Activated CD4-positive, alpha-beta T cell treated with anti-CD3 and anti-CD28 coated beads, Interleukin-2, amount 10 ng/mL, durations not matched to agents 24 days and 14 days (primary cell): Measurements from ENCODE around the gene SP100. TPM values are rescaled to one million over a fixed set of nuclear protein-coding genes. Genes with fewer than 3 reads are reported as not detected.

Experiments
- DNase-seq: peaks from one replicate; pipeline ENCODE4 v3.0.0; 2022
- H3K27ac Mint-ChIP-seq: one replicate; pipeline ENCODE4 v1.8.0; 2022; ENCODE audit warnings: mild to moderate bottlenecking, mixed read lengths
- H3K27me3 Mint-ChIP-seq: one replicate; pipeline ENCODE4 v1.8.0; 2022; ENCODE audit warnings: mixed read lengths
- H3K36me3 Mint-ChIP-seq: one replicate; pipeline ENCODE4 v1.8.0; 2022; ENCODE audit warnings: low read depth, mild to moderate bottlenecking, mixed read lengths
- H3K4me1 Mint-ChIP-seq: one replicate; pipeline ENCODE4 v1.8.0; 2021; ENCODE audit warnings: mixed read lengths
- H3K4me3 Mint-ChIP-seq: one replicate; pipeline ENCODE4 v1.8.0; 2022; ENCODE audit warnings: mild to moderate bottlenecking, moderate library complexity, mixed read lengths
- H3K9me3 Mint-ChIP-seq: one replicate; pipeline ENCODE4 v1.8.0; 2021; ENCODE audit warnings: mixed read lengths
- intact Hi-C: fragments of 100-400 bp; cut with micrococcal nuclease; formaldehyde crosslinking; loops from one replicate; pipeline ENCODE4 v1.15.1; 2023
- total RNA-seq: library from RNA; stranded (reverse); gene quantifications from 2 replicates; pipeline ENCODE4 v1.2.3, GENCODE V29; 2022

Gene SP100
- total RNA-seq, 1 donor from 2014 or later = 165 TPM

DNA sequence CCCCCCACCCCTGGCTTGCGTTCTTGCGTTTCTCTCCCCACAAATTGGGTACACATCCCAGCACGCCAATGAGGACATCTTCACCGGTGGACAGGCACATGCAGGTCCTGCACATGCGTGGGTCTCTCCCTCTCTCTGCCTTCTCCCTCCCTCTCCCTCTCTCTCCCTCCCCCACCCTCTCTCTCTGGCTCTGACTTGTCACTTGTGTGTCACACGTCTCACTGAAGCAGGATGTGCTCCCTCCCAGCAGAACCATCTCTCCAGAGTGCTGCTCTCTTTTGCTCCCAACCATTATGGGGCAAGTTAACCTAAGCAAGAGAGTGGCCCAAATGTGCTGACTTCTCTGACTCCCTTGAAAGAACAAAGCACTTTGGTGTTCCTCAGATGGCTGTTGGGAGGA lies 175.8 kb downstream of the SP100 start:
- H3K36me3 Mint-ChIP-seq = peaks cover 25% of the 10 kb centered on the region
- H3K27me3 Mint-ChIP-seq = no peaks in the 10 kb centered on the region
- H3K4me1 Mint-ChIP-seq = peaks cover 54% of the 10 kb centered on the region
- peaks cover 31% of the 10 kb centered on the region for H3K9me3 Mint-ChIP-seq
- H3K4me3 Mint-ChIP-seq = peak overlapping the region; percentile 43
- no peak for DNase-seq
- intact Hi-C loops = no loop called here
- H3K27ac Mint-ChIP-seq = peak overlapping the region; percentile 82

DNA sequence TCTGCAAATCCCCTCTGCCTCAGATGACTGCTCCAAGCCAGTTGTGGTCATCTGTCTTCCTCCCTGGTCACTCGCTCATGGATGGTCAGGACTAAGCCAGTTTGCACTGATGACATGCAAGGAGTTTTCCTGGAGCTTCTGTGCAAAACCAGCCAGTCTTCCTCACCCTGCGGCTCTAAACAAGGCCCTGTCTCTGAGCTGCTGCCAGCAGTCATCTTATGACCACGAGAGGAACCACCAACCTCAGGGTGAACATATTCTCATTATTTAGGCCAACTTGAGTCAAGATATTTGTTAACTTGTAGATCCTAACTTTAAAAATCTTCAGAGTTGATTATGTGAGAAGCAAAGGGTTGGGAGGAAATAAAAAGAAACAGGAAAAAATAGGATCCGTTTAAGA lies 176.8 kb downstream of the SP100 start:
- Mint-ChIP-seq H3K4me1 (peaks cover 59% of the 10 kb centered on the region), H3K9me3 (peaks cover 39% of the 10 kb centered on the region), H3K27ac (peak overlapping the region; percentile 82), H3K4me3 (peak overlapping the region; percentile 15), H3K27me3 (no peaks in the 10 kb centered on the region), H3K36me3 (peaks cover 27% of the 10 kb centered on the region)
- intact Hi-C loops = no loop called here
- DNase-seq = peak; percentile 70

Other genes with a start within 250 kb of the SP100 start
- 137 and 148 TPM in 2 replicates for gene SP110, start 196.2 kb upstream of the SP100 start, total RNA-seq
- 236 and 241 TPM in 2 replicates for gene SP140, start 190.5 kb upstream of the SP100 start, total RNA-seq
- gene SP140L, start 89.0 kb upstream of the SP100 start, total RNA-seq = 48.9 and 49.1 TPM in 2 replicates